CD4-positive, CD25-positive, alpha-beta regulatory T cell (primary cell): ENCODE measurements around the gene RNASE3. TPM values are rescaled to one million over a fixed set of nuclear protein-coding genes. Genes with fewer than 3 reads are reported as not detected.
"Not testable (repeated sequence)": the region's sequence is repeated elsewhere in the genome, so short reads cannot be mapped to it uniquely, and the experiment has no call there.

Experiments
- ATAC-seq, 2 donors: fragments of 150-1000 bp; cut with Tn5 transposase; one replicate each; pipeline ENCODE4 v1.10.0; 2021; ENCODE audit warnings: low read depth in 2 of 2, moderate number of reproducible peaks in 2 of 2, moderate library complexity in 1 of 2
- DNase-seq, 3 donors: peaks; one replicate each; pipeline versions ENCODE4 v3.0.0 to v3.0.0-alpha.2; 2012 to 2022; ENCODE audit warnings: mixed read lengths in 1 of 3
- H3K27ac ChIP-seq: one replicate; pipeline ENCODE4 v1.7.0; 2013; ENCODE audit warnings: mild to moderate bottlenecking, low read length; ENCODE audit not compliant: insufficient read depth, poor library complexity, severe bottlenecking
- H3K27me3 ChIP-seq: one replicate; pipeline ENCODE4 v1.7.0; 2013; ENCODE audit warnings: low read length; ENCODE audit not compliant: control insufficient read depth, insufficient read depth
- H3K36me3 ChIP-seq: one replicate; pipeline ENCODE4 v1.7.0; 2013; ENCODE audit warnings: mild to moderate bottlenecking, low read length, moderate library complexity; ENCODE audit not compliant: control insufficient read depth, insufficient read depth
- H3K4me1 ChIP-seq: 2 replicates; pipeline ENCODE4 v1.7.0; 2013; ENCODE audit warnings: mild to moderate bottlenecking, low read length; ENCODE audit not compliant: insufficient read depth, control insufficient read depth, poor library complexity, severe bottlenecking
- H3K4me3 ChIP-seq: one replicate; pipeline ENCODE4 v1.7.0; 2013; ENCODE audit warnings: low read depth, mild to moderate bottlenecking, low read length, moderate library complexity
- H3K9me3 ChIP-seq, 2 experiments: 1 replicate in 1 of 2; 2 replicates in 1 of 2; pipeline ENCODE4 v1.7.0; 2013; ENCODE audit warnings: low read length in 2 of 2, mild to moderate bottlenecking in 1 of 2, moderate library complexity in 1 of 2; ENCODE audit not compliant: control insufficient read depth in 2 of 2
- H3K27ac Mint-ChIP-seq, 3 donors: one replicate each; pipeline ENCODE4 v1.8.0; 2020 to 2022; ENCODE audit warnings: mild to moderate bottlenecking in 3 of 3, mixed read lengths in 3 of 3, moderate library complexity in 2 of 3
- H3K27me3 Mint-ChIP-seq: one replicate; pipeline ENCODE4 v1.8.0; 2022; ENCODE audit warnings: mild to moderate bottlenecking, mixed read lengths
- H3K36me3 Mint-ChIP-seq: one replicate; pipeline ENCODE4 v1.8.0; 2020; ENCODE audit warnings: mixed read lengths
- H3K4me1 Mint-ChIP-seq, 4 donors: one replicate each; pipeline ENCODE4 v1.8.0; 2020 to 2022; ENCODE audit warnings: mixed read lengths in 4 of 4, mild to moderate bottlenecking in 1 of 4
- H3K4me3 Mint-ChIP-seq, 4 donors: one replicate each; pipeline ENCODE4 v1.8.0; 2020 to 2022; ENCODE audit warnings: mild to moderate bottlenecking in 4 of 4, mixed read lengths in 4 of 4, moderate library complexity in 3 of 4
- H3K9me3 Mint-ChIP-seq, 7 donors: one replicate each; pipeline ENCODE4 v1.8.0; 2020 to 2022; ENCODE audit warnings: mixed read lengths in 7 of 7, mild to moderate bottlenecking in 3 of 7, moderate library complexity in 2 of 7
- polyA plus RNA-seq, 4 donors: library from polyadenylated mRNA; unstranded; fragments of 300-500 nt; fragmentation: Illumina TruSeq; gene quantifications; one replicate each; pipeline ENCODE4 v1.2.3, GENCODE V29; 2021
- total RNA-seq: library from RNA; stranded (reverse); gene quantifications from one replicate; pipeline ENCODE4 v1.2.3, GENCODE V29; 2022

Gene RNASE3
- total and polyA plus RNA-seq, 5 donors from 2014 or later = not detected

- ATAC-seq, H3K27me3 ChIP-seq, H3K4me1 Mint-ChIP-seq, H3K27ac ChIP-seq, H3K4me3 Mint-ChIP-seq, H3K4me3 ChIP-seq, H3K9me3 Mint-ChIP-seq, H3K27ac Mint-ChIP-seq, H3K36me3 ChIP-seq, H3K36me3 Mint-ChIP-seq, H3K9me3 ChIP-seq, H3K4me1 ChIP-seq, DNase-seq: not testable (repeated sequence)
- peaks cover 17% of the 10 kb centered on the region for H3K27me3 Mint-ChIP-seq
These were observed 8.4 kb upstream of the RNASE3 start for GRCh38 chr14:20882787-20883186.

- H3K36me3 Mint-ChIP-seq, ATAC-seq, H3K9me3 ChIP-seq, H3K4me1 Mint-ChIP-seq, H3K9me3 Mint-ChIP-seq, H3K4me1 ChIP-seq, H3K4me3 Mint-ChIP-seq, H3K27ac Mint-ChIP-seq, H3K36me3 ChIP-seq, DNase-seq, H3K27me3 ChIP-seq, H3K27ac ChIP-seq, H3K4me3 ChIP-seq: not testable (repeated sequence)
- H3K27me3 Mint-ChIP-seq = peaks cover 20% of the 10 kb centered on the region
These were observed 2.8 kb upstream of the RNASE3 start for GRCh38 chr14:20888411-20888810.

- not testable (repeated sequence) for H3K36me3 Mint-ChIP-seq, ATAC-seq, H3K4me3 ChIP-seq, H3K4me1 ChIP-seq, H3K9me3 ChIP-seq, H3K27ac ChIP-seq, H3K4me1 Mint-ChIP-seq, DNase-seq, H3K9me3 Mint-ChIP-seq, H3K4me3 Mint-ChIP-seq, H3K27ac Mint-ChIP-seq, H3K27me3 ChIP-seq, H3K36me3 ChIP-seq
- peaks cover 26% of the 10 kb centered on the region for H3K27me3 Mint-ChIP-seq
These were observed 4.1 kb downstream of the RNASE3 start for GRCh38 chr14:20895322-20895721.

GRCh38 chr14:20904393-20905029, 13.3 kb downstream of the RNASE3 start:
- Histone ChIP-seq H3K4me3 (no peak overlapping the region), H3K4me1 (no peaks in the 10 kb centered on the region), H3K9me3 (no peaks in the 10 kb centered on the region), H3K27me3 (peaks cover 2% of the 10 kb centered on the region), H3K36me3 (no peaks in the 10 kb centered on the region), H3K27ac (no peak overlapping the region)
- Mint-ChIP-seq H3K27ac (no peak overlapping the region), H3K27me3 (peaks cover 22% of the 10 kb centered on the region), H3K4me3 (no peak overlapping the region), H3K36me3 (no peaks in the 10 kb centered on the region), H3K4me1 (no peaks in the 10 kb centered on the region), H3K9me3 (peaks cover 0 to 1% (median 0%) of the 10 kb centered on the region in 7 donors)
- DNase-seq = no peak
- ATAC-seq = no peak

GRCh38 chr14:20905676-20906075, 14.5 kb downstream of the RNASE3 start:
- H3K36me3 ChIP-seq = no peaks in the 10 kb centered on the region
- Mint-ChIP-seq H3K27me3 (peaks cover 20% of the 10 kb centered on the region), H3K9me3 (peaks cover 0 to 3% (median 0%) of the 10 kb centered on the region in 7 donors), H3K4me1 (no peaks in the 10 kb centered on the region), H3K27ac (no peak overlapping the region), H3K36me3 (no peaks in the 10 kb centered on the region), H3K4me3 (no peak overlapping the region)
- H3K27me3 ChIP-seq = peaks cover 4% of the 10 kb centered on the region
- H3K9me3 ChIP-seq = no peaks in the 10 kb centered on the region
- ATAC-seq (no peak), DNase-seq (no peak)
- no peak overlapping the region for H3K27ac ChIP-seq
- H3K4me1 ChIP-seq = no peaks in the 10 kb centered on the region
- H3K4me3 ChIP-seq = no peak overlapping the region

GRCh38 chr14:20907214-20907613, 16.0 kb downstream of the RNASE3 start:
- H3K36me3 Mint-ChIP-seq = no peaks in the 10 kb centered on the region
- no peaks in the 10 kb centered on the region for H3K4me1 Mint-ChIP-seq
- peaks cover 4% of the 10 kb centered on the region for H3K27me3 ChIP-seq
- no peak overlapping the region for H3K27ac ChIP-seq
- peaks cover 17% of the 10 kb centered on the region for H3K27me3 Mint-ChIP-seq
- H3K9me3 Mint-ChIP-seq = peaks cover 0 to 5% (median 0%) of the 10 kb centered on the region in 7 donors
- H3K4me1 ChIP-seq = no peaks in the 10 kb centered on the region
- H3K27ac Mint-ChIP-seq = no peak overlapping the region
- DNase-seq (no peak), ATAC-seq (no peak)
- H3K9me3 ChIP-seq = no peaks in the 10 kb centered on the region
- no peaks in the 10 kb centered on the region for H3K36me3 ChIP-seq
- H3K4me3 Mint-ChIP-seq = no peak overlapping the region
- no peak overlapping the region for H3K4me3 ChIP-seq

GRCh38 chr14:20910822-20911221, 19.6 kb downstream of the RNASE3 start:
- not testable (repeated sequence) for H3K4me3 Mint-ChIP-seq, ATAC-seq, DNase-seq, H3K4me1 ChIP-seq, H3K4me1 Mint-ChIP-seq, H3K36me3 Mint-ChIP-seq, H3K36me3 ChIP-seq, H3K9me3 ChIP-seq, H3K27ac ChIP-seq, H3K4me3 ChIP-seq, H3K27me3 ChIP-seq, H3K27ac Mint-ChIP-seq, H3K9me3 Mint-ChIP-seq
- peaks cover 14% of the 10 kb centered on the region for H3K27me3 Mint-ChIP-seq

GRCh38 chr14:20919038-20919756, 28.0 kb downstream of the RNASE3 start:
- H3K27me3 ChIP-seq, H3K4me3 ChIP-seq, DNase-seq, H3K4me1 Mint-ChIP-seq, H3K4me3 Mint-ChIP-seq, H3K27ac ChIP-seq, H3K27ac Mint-ChIP-seq, H3K9me3 Mint-ChIP-seq, H3K9me3 ChIP-seq, ATAC-seq, H3K4me1 ChIP-seq, H3K36me3 ChIP-seq, H3K36me3 Mint-ChIP-seq: not testable (repeated sequence)
- peaks cover 20% of the 10 kb centered on the region for H3K27me3 Mint-ChIP-seq
